T-cell (primary cell): Measurements from ENCODE around the gene CLIP2. TPM values are rescaled to one million over a fixed set of nuclear protein-coding genes. Genes with fewer than 3 reads are reported as not detected.

Experiments
- ATAC-seq, 4 experiments: fragments of 200-7000 bp in 3 of 4; fragments of 150-1000 bp in 1 of 4; cut with Tn5 transposase; replicated peaks in 1 of 4; 1 replicate in 3 of 4; 2 replicates in 1 of 4; pipeline ENCODE4 v1.10.0; 2021; ENCODE audit warnings: moderate library complexity in 3 of 4, mild to moderate bottlenecking in 2 of 4, moderate number of reproducible peaks in 1 of 4
- CTCF ChIA-PET, 2 donors: fragments of 300-600 bp; sonication (Branson Sonifier 250); formaldehyde crosslinking; loops; one replicate each; lab custom pipeline; 2022; ENCODE audit warnings: antibody characterized with exemption in 2 of 2; lab: Charles Lee
- POLR2A ChIA-PET, 2 donors: fragments of 300-600 bp; sonication (Branson Sonifier 250); formaldehyde crosslinking; loops; one replicate each; lab custom pipeline; 2022; ENCODE audit warnings: antibody characterized with exemption in 2 of 2; lab: Charles Lee
- DNase-seq, 35 experiments: peaks; one replicate each; pipeline versions ENCODE4 v3.0.0 to v3.0.0-alpha.2; 2013 to 2023
- H3K27ac ChIP-seq: one replicate; pipeline ENCODE4 v1.5.1; 2013; ENCODE audit warnings: low read length
- H3K27me3 ChIP-seq, 2 experiments: replicated peaks in 1 of 2; 1 replicate in 1 of 2; 2 replicates in 1 of 2; pipeline versions ENCODE4 v1.6.1 to v1.7.0; 2013; ENCODE audit warnings: low read length in 1 of 2, mixed read lengths in 1 of 2; ENCODE audit not compliant: control insufficient read depth in 2 of 2, insufficient read depth in 2 of 2; ENCODE audit errors: extremely low read depth in 1 of 2
- H3K36me3 ChIP-seq, 2 donors: 1 replicate in 1 of 2; 2 replicates in 1 of 2; pipeline versions ENCODE4 v1.6.1 to v1.7.0; 2013; ENCODE audit warnings: low read length in 1 of 2; ENCODE audit not compliant: control insufficient read depth in 2 of 2, insufficient read depth in 1 of 2; ENCODE audit errors: extremely low read depth in 1 of 2
- H3K4me1 ChIP-seq, 2 experiments: 1 replicate in 1 of 2; 2 replicates in 1 of 2; pipeline versions ENCODE4 v1.6.1 to v1.7.0; 2013; ENCODE audit warnings: low read length in 2 of 2, mixed read lengths in 1 of 2; ENCODE audit not compliant: insufficient read depth in 2 of 2, control insufficient read depth in 1 of 2; ENCODE audit errors: extremely low read depth in 1 of 2
- H3K4me3 ChIP-seq, 2 donors: 1 replicate in 1 of 2; 2 replicates in 1 of 2; pipeline versions ENCODE4 v1.5.1 to v1.7.0; 2013; ENCODE audit warnings: mild to moderate bottlenecking in 2 of 2, low read length in 1 of 2, moderate library complexity in 1 of 2; ENCODE audit not compliant: control insufficient read depth in 1 of 2; ENCODE audit errors: extremely low read depth in 1 of 2
- H3K9me3 ChIP-seq: 2 replicates; pipeline ENCODE4 v1.7.0; 2013
- H3K27ac Mint-ChIP-seq, 2 donors: one replicate each; pipeline ENCODE4 v1.8.0; 2020 to 2021; ENCODE audit warnings: mild to moderate bottlenecking in 2 of 2, mixed read lengths in 2 of 2
- H3K27me3 Mint-ChIP-seq, 2 donors: one replicate each; pipeline ENCODE4 v1.8.0; 2021 to 2022; ENCODE audit warnings: mixed read lengths in 2 of 2
- H3K36me3 Mint-ChIP-seq: one replicate; pipeline ENCODE4 v1.8.0; 2021; ENCODE audit warnings: mixed read lengths
- H3K4me1 Mint-ChIP-seq, 3 donors: one replicate each; pipeline ENCODE4 v1.8.0; 2020 to 2022; ENCODE audit warnings: mixed read lengths in 3 of 3, mild to moderate bottlenecking in 1 of 3
- H3K4me3 Mint-ChIP-seq, 3 donors: one replicate each; pipeline ENCODE4 v1.8.0; 2020 to 2022; ENCODE audit warnings: mild to moderate bottlenecking in 3 of 3, mixed read lengths in 3 of 3, moderate library complexity in 3 of 3
- H3K9me3 Mint-ChIP-seq, 3 donors: one replicate each; pipeline ENCODE4 v1.8.0; 2020 to 2022; ENCODE audit warnings: mixed read lengths in 3 of 3
- WGBS: methylation state at CpG from one replicate; pipeline ENCODE4 v1.1.5; 2013; ENCODE audit warnings: missing lambda C conversion rate; ENCODE audit not compliant: insufficient coverage; 5-methylcytosine and 5-hydroxymethylcytosine counted together
- total RNA-seq, 35 experiments: library from RNA in 6 of 35; stranded (reverse) in 6 of 35; fragments of 120-200 nt in 1 of 35; gene quantifications; one replicate each; pipeline versions ENCODE4 v1.2.1 to v1.2.4 and lab custom pipeline; 2013 to 2026

Gene CLIP2
- total RNA-seq, 5 donors from 2014 or later (not counting 1 experiment from before 2014, with no cell fraction given), result 3.1 to 8.5 (median 6.3) TPM

DNA sequence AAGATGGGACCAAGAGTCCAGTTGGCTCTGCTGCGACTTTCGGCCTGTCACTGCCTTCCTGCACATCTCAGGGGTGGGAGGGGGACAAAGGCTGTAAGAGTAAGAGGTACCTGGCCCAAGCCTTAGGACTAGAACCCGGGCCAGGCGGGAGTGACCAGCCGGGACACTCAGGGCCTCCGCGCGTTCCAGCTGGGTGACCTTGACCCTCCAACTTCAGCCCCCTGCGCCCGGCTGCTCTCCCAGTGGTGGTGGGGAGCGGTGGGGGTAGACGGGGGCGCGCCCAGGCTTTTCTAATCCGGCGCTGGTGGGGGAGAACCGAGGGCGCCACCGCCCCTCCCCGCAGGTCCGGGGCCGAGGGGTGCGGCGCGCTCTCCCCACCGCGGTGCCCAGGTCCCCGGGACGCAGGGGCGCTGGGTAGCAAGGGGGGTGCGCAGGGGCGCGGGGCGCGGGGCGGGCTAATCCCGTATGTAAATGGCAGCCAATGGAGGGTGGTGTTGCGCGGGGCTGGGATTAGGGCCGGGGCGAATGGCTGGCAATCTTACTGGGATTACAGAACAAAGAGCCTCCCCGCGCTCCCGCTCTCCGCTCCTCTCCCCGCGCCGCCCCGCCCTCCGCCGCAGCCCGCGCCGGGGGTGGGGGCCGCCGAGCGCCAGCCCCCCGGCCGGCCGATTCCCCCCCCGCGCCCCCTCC, 164.3 kb downstream of the CLIP2 start, which contains the start of gene GTF2IRD1:
TSS of gene GTF2IRD1 (plus strand) at position 585 of the 690 bp plus-strand sequence. CDS start 54,175 bp downstream, outside the sequence.
- Histone ChIP-seq H3K4me3 (peak within 1 kb of the TSS; percentile 51 to 58), H3K27ac (peak within 1 kb of the TSS; percentile 83), H3K4me1 (peaks cover 7 to 23% of the 10 kb centered on the region in 2 experiments), H3K27me3 (peaks cover 0 to 21% of the 10 kb centered on the region in 2 experiments), H3K36me3 (no peaks in the 10 kb centered on the region), H3K9me3 (no peaks in the 10 kb centered on the region)
- H3K9me3 Mint-ChIP-seq, result no peaks in the 10 kb centered on the region
- CTCF ChIA-PET, result no interaction called here
- peak; percentile 23 to 45 (median 32) for ATAC-seq
- H3K4me3 Mint-ChIP-seq, result peak within 1 kb of the TSS; percentile 76 to 88 (median 79)
- peak in 34 of 35 experiments; percentile 9 to 60 (median 35) for DNase-seq
- peaks cover 13 to 26% (median 22%) of the 10 kb centered on the region in 3 donors for H3K4me1 Mint-ChIP-seq
- peak within 1 kb of the TSS; percentile 94 for H3K27ac Mint-ChIP-seq
- 4% methylated on average over 18 of the region's 62 CpGs for WGBS
- POLR2A ChIA-PET, result interaction anchor here in 1 of 2 donors (0.6 kb wide), 1 partner anchor 270 kb away, joined by 4 read pairs; no protein-coding TSS in a partner anchor
- H3K27me3 Mint-ChIP-seq, result no peaks in the 10 kb centered on the region
- no peaks in the 10 kb centered on the region for H3K36me3 Mint-ChIP-seq

DNA sequence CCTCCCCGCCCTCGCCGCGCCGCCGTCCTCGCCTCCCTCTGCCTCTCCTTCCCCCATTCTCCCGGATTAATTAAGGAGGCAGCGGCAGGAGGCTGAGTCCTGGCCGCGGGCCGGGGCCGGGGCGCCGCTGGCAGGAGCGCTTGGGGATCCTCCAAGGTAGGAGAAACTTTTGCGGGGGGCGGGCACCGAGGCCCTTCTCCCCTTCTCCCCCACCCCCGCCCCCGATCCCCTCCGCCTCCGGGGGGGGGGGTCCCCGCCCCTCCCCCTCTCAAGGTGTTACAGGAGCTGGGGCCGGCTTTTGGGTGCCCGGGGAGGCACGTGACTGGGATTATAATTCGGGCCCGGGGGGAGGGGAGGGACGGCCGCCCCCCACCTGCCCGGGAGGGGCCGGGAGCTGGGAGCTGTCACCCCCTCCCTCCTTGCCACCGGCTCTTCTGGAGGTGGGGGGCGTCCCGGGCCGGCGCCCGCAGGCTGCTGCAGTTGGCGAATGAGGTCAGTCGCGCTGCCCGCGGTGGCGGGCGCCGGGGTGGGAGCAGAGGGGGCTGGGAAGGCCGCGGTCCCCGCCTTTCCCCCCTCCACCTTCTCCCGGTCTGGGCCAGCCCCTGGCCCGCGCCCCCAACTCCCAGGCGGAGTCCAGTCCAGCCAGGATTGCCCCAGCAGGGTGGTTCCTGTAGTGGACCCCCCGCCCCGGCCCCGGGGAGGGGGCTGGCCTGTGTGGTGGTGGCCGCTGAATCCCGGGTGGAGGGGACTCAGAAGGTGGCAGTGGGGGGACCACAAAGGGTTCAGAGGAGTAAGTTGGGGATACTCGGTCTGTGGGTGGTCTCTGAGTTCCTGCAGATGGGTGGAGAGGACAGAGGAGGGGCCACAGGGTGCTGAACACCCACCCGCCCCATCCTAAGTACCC, 165.1 kb downstream of the CLIP2 start:
- H3K4me1 Mint-ChIP-seq, result peaks cover 13 to 26% (median 22%) of the 10 kb centered on the region in 3 donors
- ATAC-seq (no peak), DNase-seq (peak in 3 of 35 experiments; percentile 6 to 19 (median 7))
- H3K4me3 Mint-ChIP-seq, result peak overlapping the region; percentile 55 to 88 (median 55)
- H3K27me3 ChIP-seq, result peaks cover 0 to 21% of the 10 kb centered on the region in 2 experiments
- no peaks in the 10 kb centered on the region for H3K36me3 ChIP-seq
- no peaks in the 10 kb centered on the region for H3K9me3 Mint-ChIP-seq
- H3K27ac Mint-ChIP-seq, result no peak overlapping the region
- no peaks in the 10 kb centered on the region for H3K27me3 Mint-ChIP-seq
- CTCF ChIA-PET, result no interaction called here
- H3K9me3 ChIP-seq, result no peaks in the 10 kb centered on the region
- POLR2A ChIA-PET, result interaction anchor here in 1 of 2 donors (0.6 kb wide), 1 partner anchor 269 kb away, joined by 4 read pairs; no protein-coding TSS in a partner anchor
- no peaks in the 10 kb centered on the region for H3K36me3 Mint-ChIP-seq
- peak overlapping the region in 1 of 2 donors; percentile 51 for H3K4me3 ChIP-seq
- WGBS, result 36% methylated on average over 5 of the region's 61 CpGs
- H3K27ac ChIP-seq, result no peak overlapping the region
- peaks cover 7 to 23% of the 10 kb centered on the region in 2 experiments for H3K4me1 ChIP-seq

DNA sequence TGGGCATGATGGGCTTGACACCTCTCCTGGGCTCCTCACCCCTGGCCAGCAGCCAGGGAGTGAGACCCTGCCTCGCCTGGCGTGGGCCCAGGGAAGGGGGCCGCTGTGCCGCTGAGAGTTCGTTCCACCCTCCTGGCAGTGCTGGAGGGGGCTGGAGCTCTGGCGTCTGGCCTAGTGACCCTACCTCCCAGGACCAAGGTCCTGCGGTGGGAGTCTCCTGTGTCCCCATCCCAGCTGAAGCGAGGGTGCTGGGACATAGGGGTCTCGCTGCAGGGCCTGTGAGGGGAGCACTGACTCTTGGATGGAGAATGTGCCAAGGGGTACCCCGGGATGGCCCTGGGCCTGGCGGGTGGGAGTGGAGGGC, 165.7 kb downstream of the CLIP2 start:
- 94% methylated on average over 9 of the region's 11 CpGs for WGBS
- no peak overlapping the region for H3K27ac ChIP-seq

DNA sequence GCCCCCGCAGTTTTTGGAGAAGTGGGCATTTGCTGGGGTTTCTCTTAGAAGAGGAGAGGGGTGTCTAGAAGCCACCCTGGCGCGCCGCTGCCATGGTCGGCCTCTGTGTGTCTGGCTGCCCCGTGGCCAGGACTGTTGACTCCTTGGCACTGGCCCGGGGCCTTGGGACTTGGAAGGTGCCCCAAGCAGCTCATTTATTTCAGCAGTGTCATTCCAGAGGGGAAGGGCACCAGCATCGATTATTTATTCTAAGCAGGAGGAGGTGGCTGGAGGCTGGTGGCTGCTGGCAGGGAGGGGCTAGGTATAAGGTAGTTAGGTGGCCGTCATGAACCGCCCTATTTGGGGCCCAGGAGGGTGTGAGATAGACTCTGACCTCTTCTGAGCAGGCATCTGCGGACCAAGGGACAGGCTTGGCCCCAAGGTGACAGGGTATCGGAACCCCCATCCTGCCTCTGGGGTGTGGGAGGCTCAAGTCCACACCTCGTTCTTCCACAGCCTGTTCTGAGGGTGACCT, 166.1 kb downstream of the CLIP2 start:
- Mint-ChIP-seq H3K4me1 (peaks cover 13 to 22% (median 15%) of the 10 kb centered on the region in 3 donors), H3K9me3 (no peaks in the 10 kb centered on the region), H3K27me3 (no peaks in the 10 kb centered on the region), H3K4me3 (peak overlapping the region; percentile 45 to 55 (median 51)), H3K27ac (no peak overlapping the region), H3K36me3 (no peaks in the 10 kb centered on the region)
- H3K27me3 ChIP-seq, result peaks cover 0 to 19% of the 10 kb centered on the region in 2 experiments
- ChIA-PET CTCF (interaction anchor here in 1 of 2 donors (1.1 kb wide), 1 partner anchor 9 kb away, joined by 3 read pairs; no protein-coding TSS in a partner anchor), POLR2A (no interaction called here)
- H3K27ac ChIP-seq, result no peak overlapping the region
- H3K4me1 ChIP-seq, result peaks cover 7 to 23% of the 10 kb centered on the region in 2 experiments
- H3K9me3 ChIP-seq, result no peaks in the 10 kb centered on the region
- H3K4me3 ChIP-seq, result no peak overlapping the region
- H3K36me3 ChIP-seq, result no peaks in the 10 kb centered on the region
- whole genome bisulfite sequencing, result 83% methylated on average over 4 of the region's 13 CpGs
- no peak for DNase-seq
- ATAC-seq, result no peak

More for the DNA sequence above, 165.7 kb downstream of the CLIP2 start:
- H3K4me3 Mint-ChIP-seq, result peak overlapping the region; percentile 45 to 55 (median 55)
- no peak overlapping the region for H3K4me3 ChIP-seq
- peaks cover 0 to 19% of the 10 kb centered on the region in 2 experiments for H3K27me3 ChIP-seq
- no peaks in the 10 kb centered on the region for H3K9me3 ChIP-seq
- H3K27ac Mint-ChIP-seq, result no peak overlapping the region
- no peaks in the 10 kb centered on the region for H3K27me3 Mint-ChIP-seq
- no peaks in the 10 kb centered on the region for H3K9me3 Mint-ChIP-seq
- ATAC-seq (no peak), DNase-seq (no peak)
- no peaks in the 10 kb centered on the region for H3K36me3 ChIP-seq
- H3K4me1 ChIP-seq, result peaks cover 7 to 23% of the 10 kb centered on the region in 2 experiments
- peaks cover 13 to 24% (median 18%) of the 10 kb centered on the region in 3 donors for H3K4me1 Mint-ChIP-seq
- POLR2A ChIA-PET, result no interaction called here
- H3K36me3 Mint-ChIP-seq, result no peaks in the 10 kb centered on the region
- CTCF ChIA-PET, result no interaction called here

Other genes with a start within 250 kb of the CLIP2 start
- 10 to 100 TPM; 13.5 to 24.9 (median 18.4) TPM for gene LIMK1, start 205.6 kb upstream of the CLIP2 start, total RNA-seq
- 100 to 1,000 TPM; 174 to 258 (median 186) TPM for gene EIF4H, start 115.1 kb upstream of the CLIP2 start, total RNA-seq
- gene LAT2, start 79.4 kb upstream of the CLIP2 start, total RNA-seq, result 10 to 100 TPM in 1 of 5 donors, 1 to 10 TPM in 4; 4.1 to 12.3 (median 6.4) TPM
- gene RFC2, start 35.0 kb upstream of the CLIP2 start, total RNA-seq, result 10 to 100 TPM; 13.3 to 17.6 (median 14.8) TPM
- 1 to 10 TPM; 1.2 to 6.9 (median 3.3) TPM for gene GTF2IRD1, start 164.5 kb downstream of the CLIP2 start, total RNA-seq